Left lung (tissue), 10 donors: Measurements from ENCODE around the gene C10orf143. TPM values are rescaled to one million over a fixed set of nuclear protein-coding genes. Genes with fewer than 3 reads are reported as not detected.

Experiments used
- ATAC-seq: fragments of 200-7000 bp; cut with Tn5 transposase; one replicate; pipeline ENCODE4 v1.9.1; 2020; ENCODE audit warnings: moderate library complexity
- DNase-seq, 4 donors: peaks; one replicate each; pipeline ENCODE4 v3.0.0-alpha.2; 2013 to 2020
- H3K27ac ChIP-seq, 2 donors: fragments of 200-600 bp; sonication (generic) in 1 of 2; one replicate each; pipeline versions ENCODE4 v1.5.0 to v1.8.0; 2020 to 2021
- H3K27me3 ChIP-seq, 2 donors: fragments of 200-600 bp; sonication (generic) in 1 of 2; one replicate each; pipeline versions ENCODE4 v1.5.0 to v1.8.0; 2020 to 2021
- H3K36me3 ChIP-seq, 2 donors: fragments of 200-600 bp; sonication (generic) in 1 of 2; one replicate each; pipeline versions ENCODE4 v1.5.0 to v1.8.0; 2020 to 2021
- H3K4me1 ChIP-seq, 2 donors: fragments of 200-600 bp; one replicate each; pipeline ENCODE4 v1.8.0; 2021
- H3K4me3 ChIP-seq, 2 donors: fragments of 200-600 bp; sonication (generic) in 1 of 2; one replicate each; pipeline versions ENCODE4 v1.5.0 to v1.8.0; 2020 to 2021; ENCODE audit warnings: mild to moderate bottlenecking in 1 of 2
- H3K9me3 ChIP-seq, 2 donors: fragments of 200-600 bp; sonication (generic) in 1 of 2; one replicate each; pipeline versions ENCODE4 v1.5.0 to v1.8.0; 2020 to 2021
- CTCF ChIP-seq, 2 donors: fragments of 200-600 bp; sonication (generic) in 1 of 2; IDR thresholded peaks; one replicate each; pipeline versions ENCODE4 v1.5.0 to v1.8.0; 2021; ENCODE audit warnings: antibody characterized with exemption in 2 of 2
- intact Hi-C, 2 donors: fragments of 100-400 bp; cut with DNase I; formaldehyde crosslinking; loops; one replicate each; pipeline versions ENCODE4 v1.11.2 to v1.14.2; 2022
- polyA plus RNA-seq, 6 donors: library from polyadenylated mRNA; unstranded; fragments of 120-200 nt; gene quantifications; one replicate each; pipeline ENCODE4 v1.2.1, GENCODE V29; 2013; ENCODE audit not compliant: insufficient read length in 6 of 6
- total RNA-seq, 2 donors: library from RNA; stranded (reverse); fragmentation: NEBNext Ultra II Directional; extraction: Animal tissue kit (Norgen Biotek cat#: 25700); gene quantifications; one replicate each; pipeline ENCODE4 v1.2.1, GENCODE V29; 2021
- donor health status: DM: no; HTN: yes; CAD: no.
- donor health status: DM: no; HTN: no; CAD: no.

C10orf143 gene
- total and polyA plus RNA-seq, 8 donors: 2.0 to 5.6 (median 5.0) TPM

DNA sequence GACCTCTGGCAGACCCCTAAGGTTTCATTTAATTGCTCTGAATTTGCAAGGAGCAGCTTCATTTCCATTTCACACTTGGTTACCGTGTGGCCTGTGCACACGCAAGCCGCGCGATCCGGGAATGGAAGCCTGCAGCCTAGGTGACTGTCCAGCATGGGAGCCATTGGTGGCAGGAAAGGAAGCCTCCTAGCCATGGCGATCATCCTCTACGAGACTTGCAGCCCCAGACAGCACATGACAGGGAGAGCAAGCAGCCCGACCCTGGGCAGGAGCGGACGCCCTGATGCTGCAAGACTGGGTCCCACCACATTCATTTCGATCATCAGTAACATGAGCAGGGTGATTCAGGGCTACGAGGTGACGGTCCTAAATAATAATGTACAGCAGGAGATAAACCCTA lies 33.9 kb downstream of the C10orf143 start:
- DNase-seq: no peak
- Histone ChIP-seq H3K4me3 (no peak overlapping the region), H3K9me3 (peaks cover 0 to 10% of the 10 kb centered on the region in 2 donors), H3K27me3 (no peaks in the 10 kb centered on the region), H3K27ac (no peak overlapping the region), H3K36me3 (peaks cover 0 to 4% of the 10 kb centered on the region in 2 donors), H3K4me1 (no peaks in the 10 kb centered on the region)
- intact Hi-C loops: no loop called here
- no peak for TF ChIP-seq CTCF (IDR thresholded peaks at IDR 0.05)
- ATAC-seq: no peak

DNA sequence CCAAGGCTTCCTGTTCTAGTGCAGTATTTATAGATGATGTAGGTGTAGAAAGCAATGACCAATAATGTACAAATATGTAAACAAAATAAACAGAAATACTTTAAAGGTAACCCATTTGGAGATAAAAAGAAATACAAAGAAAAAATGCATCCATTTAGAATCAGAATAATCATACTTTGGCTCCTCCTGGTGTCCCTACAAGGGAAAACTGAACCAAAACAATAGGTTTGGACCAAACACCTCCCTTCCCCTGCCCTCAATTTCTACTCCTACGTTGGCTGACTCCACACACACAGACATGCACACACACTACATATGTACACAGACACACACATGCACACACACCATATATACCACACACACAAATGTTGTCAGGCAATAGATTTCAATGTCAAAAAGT lies 36.0 kb downstream of the C10orf143 start:
- Histone ChIP-seq H3K27me3 (no peaks in the 10 kb centered on the region), H3K9me3 (peaks cover 0 to 10% of the 10 kb centered on the region in 2 donors), H3K4me1 (no peaks in the 10 kb centered on the region), H3K27ac (no peak overlapping the region), H3K4me3 (no peak overlapping the region), H3K36me3 (peaks cover 0 to 4% of the 10 kb centered on the region in 2 donors)
- no peak for TF ChIP-seq CTCF (IDR thresholded peaks at IDR 0.05)
- DNase-seq (no peak), ATAC-seq (no peak)
- intact Hi-C loops: no loop called here

DNA sequence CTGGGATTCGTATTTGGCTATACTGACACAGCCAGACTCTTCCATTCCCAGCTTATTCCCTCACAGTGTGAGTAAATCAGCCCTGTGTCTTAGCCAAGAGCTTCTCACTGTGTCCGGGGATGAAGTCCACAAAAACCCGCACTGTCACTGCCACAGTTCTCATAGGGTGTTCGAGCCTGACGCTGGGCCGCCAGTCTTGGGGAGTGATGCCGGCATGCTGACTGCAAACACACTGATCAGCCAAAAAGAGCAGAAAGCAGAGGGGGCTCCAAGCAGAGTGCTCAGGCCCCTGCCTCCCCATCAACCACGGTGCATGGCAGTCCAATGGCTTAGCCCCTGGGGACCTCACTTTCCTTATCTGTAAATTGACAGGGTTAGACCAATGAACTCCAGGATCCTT lies 36.7 kb downstream of the C10orf143 start:
- Histone ChIP-seq H3K27me3 (no peaks in the 10 kb centered on the region), H3K4me1 (no peaks in the 10 kb centered on the region), H3K36me3 (peaks cover 0 to 4% of the 10 kb centered on the region in 2 donors), H3K27ac (no peak overlapping the region), H3K9me3 (peaks cover 0 to 10% of the 10 kb centered on the region in 2 donors), H3K4me3 (no peak overlapping the region)
- TF ChIP-seq CTCF (IDR thresholded peaks at IDR 0.05): no peak
- ATAC-seq: no peak
- intact Hi-C loops: no loop called here
- no peak for DNase-seq

- intact Hi-C loops: no loop called here
- H3K36me3 ChIP-seq: peaks cover 0 to 4% of the 10 kb centered on the region in 2 donors
- TF ChIP-seq CTCF (IDR thresholded peaks at IDR 0.05): no peak
- H3K27me3 ChIP-seq: no peaks in the 10 kb centered on the region
- H3K4me1 ChIP-seq: no peaks in the 10 kb centered on the region
- ATAC-seq (no peak), DNase-seq (no peak)
- H3K27ac ChIP-seq: no peak overlapping the region
- peaks cover 0 to 10% of the 10 kb centered on the region in 2 donors for H3K9me3 ChIP-seq
- H3K4me3 ChIP-seq: no peak overlapping the region
These were observed 38.4 kb downstream of the C10orf143 start for GRCh38 chr10:130072247-130072646.

- peaks cover 0 to 7% of the 10 kb centered on the region in 2 donors for H3K36me3 ChIP-seq
- no peak for ATAC-seq
- peaks cover 0 to 7% of the 10 kb centered on the region in 2 donors for H3K9me3 ChIP-seq
- no peak for DNase-seq
- H3K27ac ChIP-seq: no peak overlapping the region
- intact Hi-C loops: no loop called here
- no peak overlapping the region for H3K4me3 ChIP-seq
- H3K27me3 ChIP-seq: no peaks in the 10 kb centered on the region
- TF ChIP-seq CTCF (IDR thresholded peaks at IDR 0.05): no peak
- no peaks in the 10 kb centered on the region for H3K4me1 ChIP-seq
These were observed 42.7 kb downstream of the C10orf143 start for GRCh38 chr10:130067893-130068292.
